OCI-LY1 (cell line): Measurements from ENCODE around the gene S100A2.

Experiments
- H2AFZ ChIP-seq: fragments of 200-600 bp; sonication (generic), shearing (Covaris generic); 2 replicates; pipeline ENCODE4 v1.6.0; 2014; ENCODE audit warnings: antibody characterized with exemption, mild to moderate bottlenecking, low read length
- H3F3A ChIP-seq: fragments of 200-600 bp; sonication (generic), shearing (Covaris generic); 2 replicates; pipeline ENCODE4 v1.6.0; 2014; ENCODE audit warnings: mild to moderate bottlenecking, antibody characterized with exemption, low read length, moderate library complexity; ENCODE audit not compliant: insufficient read depth
- H3K27ac ChIP-seq: fragments of 200-600 bp; sonication (generic); 2 replicates; pipeline ENCODE4 v1.5.1; 2014; ENCODE audit warnings: low read length, mixed run types, mild to moderate bottlenecking, low read depth; ENCODE audit not compliant: poor library complexity, severe bottlenecking
- H3K27me3 ChIP-seq: fragments of 200-600 bp; sonication (generic); 2 replicates; pipeline ENCODE4 v1.6.0; 2014; ENCODE audit warnings: antibody characterized with exemption, mild to moderate bottlenecking, low read length, moderate library complexity; ENCODE audit not compliant: insufficient read depth
- H3K36me3 ChIP-seq: fragments of 200-600 bp; sonication (generic); 2 replicates; pipeline ENCODE4 v1.6.1; 2014; ENCODE audit warnings: mild to moderate bottlenecking, antibody characterized with exemption, low read length, moderate library complexity, mixed read lengths; ENCODE audit not compliant: insufficient read depth
- H3K4me1 ChIP-seq: fragments of 200-600 bp; sonication (generic); 2 replicates; pipeline ENCODE4 v1.5.1; 2014; ENCODE audit warnings: mild to moderate bottlenecking, low read length, moderate library complexity; ENCODE audit not compliant: insufficient read depth, severe bottlenecking
- H3K4me2 ChIP-seq: fragments of 200-600 bp; sonication (generic), shearing (Covaris generic); 2 replicates; pipeline ENCODE4 v1.6.1; 2014; ENCODE audit warnings: low read length
- H3K4me3 ChIP-seq: fragments of 200-600 bp; sonication (generic); 2 replicates; pipeline ENCODE4 v1.5.1; 2014; ENCODE audit warnings: low read length, low read depth, mild to moderate bottlenecking, mixed read lengths; ENCODE audit not compliant: poor library complexity, severe bottlenecking
- H3K79me2 ChIP-seq: fragments of 200-600 bp; shearing (Covaris generic); 2 replicates; pipeline ENCODE4 v1.6.1; 2016; ENCODE audit warnings: mixed run types, low read length, mixed read lengths; ENCODE audit not compliant: insufficient read depth
- H3K9ac ChIP-seq: fragments of 200-600 bp; sonication (generic), shearing (Covaris generic); 2 replicates; pipeline ENCODE4 v1.6.1; 2014; ENCODE audit warnings: mild to moderate bottlenecking, low read length, mixed read lengths
- H3K9me2 ChIP-seq: fragments of 200-600 bp; sonication (generic), shearing (Covaris generic); 2 replicates; pipeline ENCODE4 v1.6.1; 2014; ENCODE audit warnings: low read depth, mild to moderate bottlenecking, low read length, mixed read lengths
- H3K9me3 ChIP-seq: fragments of 200-600 bp; shearing (Covaris generic); 2 replicates; pipeline ENCODE4 v1.6.1; 2014; ENCODE audit warnings: low read length, mixed read lengths
- H4K20me1 ChIP-seq: fragments of 200-600 bp; sonication (generic), shearing (Covaris generic); 2 replicates; pipeline ENCODE4 v1.6.0; 2016; ENCODE audit warnings: mild to moderate bottlenecking, low read length; ENCODE audit not compliant: insufficient read depth
- CTCF ChIP-seq: fragments of 200-600 bp; sonication (generic), shearing (Covaris generic); IDR thresholded peaks from 2 replicates; pipeline ENCODE4 v1.5.1; 2017; ENCODE audit warnings: mild to moderate bottlenecking, antibody characterized with exemption, low read length, moderate library complexity, mixed read lengths
- EZH2 ChIP-seq: fragments of 200-600 bp; sonication (generic), shearing (Covaris generic); IDR thresholded peaks from 2 replicates; pipeline ENCODE4 v1.8.0; 2017; ENCODE audit warnings: borderline replicate concordance, mixed run types, mild to moderate bottlenecking, antibody characterized with exemption, low read length, moderate library complexity, mixed read lengths

Gene S100A2

GRCh38 chr1:153532769-153533599 is 32.7 kb downstream of the S100A2 start:
- H3K36me3 ChIP-seq, result no peaks in the 10 kb centered on the region
- H3K9me3 ChIP-seq, result no peaks in the 10 kb centered on the region
- H3K27ac ChIP-seq, result no peak overlapping the region
- H3K4me2 ChIP-seq, result no peak overlapping the region
- H3K4me1 ChIP-seq, result peaks cover 7% of the 10 kb centered on the region
- no peaks in the 10 kb centered on the region for H3K79me2 ChIP-seq
- no peaks in the 10 kb centered on the region for H4K20me1 ChIP-seq
- H3K9me2 ChIP-seq, result no peaks in the 10 kb centered on the region
- H2AFZ ChIP-seq, result no peak overlapping the region
- no peak overlapping the region for H3K9ac ChIP-seq
- H3K27me3 ChIP-seq, result no peaks in the 10 kb centered on the region
- H3K4me3 ChIP-seq, result no peak overlapping the region
- no peaks in the 10 kb centered on the region for H3F3A ChIP-seq
- TF ChIP-seq CTCF, result peak; percentile 95
- TF ChIP-seq EZH2, result no peak

DNA sequence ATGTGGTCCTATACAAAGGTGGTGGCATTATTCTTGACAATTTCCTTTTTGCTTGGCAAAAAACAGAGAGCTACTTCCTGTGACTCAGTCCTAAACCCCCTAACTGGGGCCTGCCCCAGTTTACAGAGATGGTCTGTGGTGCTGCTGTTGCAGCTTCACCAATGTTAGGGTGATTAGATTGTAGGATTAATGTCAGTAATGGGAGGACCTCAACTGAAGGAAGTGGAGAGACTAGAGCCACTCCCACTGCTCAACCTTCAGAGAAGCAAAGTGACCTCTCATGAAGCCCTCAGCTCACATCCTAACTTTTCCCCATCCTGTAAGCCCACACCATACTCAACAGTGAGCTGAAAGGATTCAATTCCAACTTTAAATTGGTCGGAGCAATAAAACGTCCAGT is 33.5 kb downstream of the S100A2 start:
- Histone ChIP-seq H3K4me3 (no peak overlapping the region), H3K9ac (no peak overlapping the region)

GRCh38 chr1:153531638-153532037 is 34.0 kb downstream of the S100A2 start:
- no peaks in the 10 kb centered on the region for H3K9me3 ChIP-seq
- H3K4me2 ChIP-seq, result no peak overlapping the region
- no peaks in the 10 kb centered on the region for H3K9me2 ChIP-seq
- H3F3A ChIP-seq, result no peaks in the 10 kb centered on the region
- TF ChIP-seq EZH2, result no peak
- no peak for TF ChIP-seq CTCF
- no peak overlapping the region for H2AFZ ChIP-seq
- no peaks in the 10 kb centered on the region for H3K36me3 ChIP-seq
- no peak overlapping the region for H3K4me3 ChIP-seq
- peaks cover 7% of the 10 kb centered on the region for H3K4me1 ChIP-seq
- peaks cover 4% of the 10 kb centered on the region; the same call in 1 of the 2 replicates for H3K27me3 ChIP-seq
- no peak overlapping the region for H3K27ac ChIP-seq
- H3K79me2 ChIP-seq, result no peaks in the 10 kb centered on the region
- H4K20me1 ChIP-seq, result no peaks in the 10 kb centered on the region
- no peak overlapping the region for H3K9ac ChIP-seq

More for the DNA sequence above, 33.5 kb downstream of the S100A2 start:
- Histone ChIP-seq H4K20me1 (no peaks in the 10 kb centered on the region), H3K4me1 (peaks cover 7% of the 10 kb centered on the region), H3K27ac (no peak overlapping the region), H3K27me3 (peaks cover 2% of the 10 kb centered on the region; the same call in 1 of the 2 replicates), H3K79me2 (no peaks in the 10 kb centered on the region), H2AFZ (no peak overlapping the region), H3F3A (no peaks in the 10 kb centered on the region), H3K9me2 (no peaks in the 10 kb centered on the region), H3K4me2 (no peak overlapping the region), H3K9me3 (no peaks in the 10 kb centered on the region), H3K36me3 (no peaks in the 10 kb centered on the region)
- no peak for TF ChIP-seq EZH2

DNA sequence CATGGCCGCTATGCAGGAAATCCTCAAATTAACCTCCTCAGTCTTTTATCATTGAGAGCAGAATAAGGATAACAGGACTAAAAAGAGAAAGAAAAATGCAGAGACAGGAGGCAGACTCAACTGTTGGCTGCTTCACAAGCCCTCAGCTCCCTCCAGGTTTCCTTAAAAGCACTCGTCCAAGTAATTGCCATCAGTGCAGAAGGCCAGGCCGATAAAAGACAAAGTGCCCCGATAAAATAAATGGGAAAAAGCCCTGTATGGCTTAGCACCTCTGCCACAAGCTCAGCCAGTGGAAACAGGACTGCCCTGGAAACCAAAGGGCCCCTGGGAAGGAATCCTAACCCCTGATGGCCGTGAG is 38.0 kb downstream of the S100A2 start:
- no peak for TF ChIP-seq CTCF
- TF ChIP-seq EZH2, result no peak
- no peaks in the 10 kb centered on the region for H3K4me1 ChIP-seq
- H3F3A ChIP-seq, result no peaks in the 10 kb centered on the region
- H3K9me3 ChIP-seq, result no peaks in the 10 kb centered on the region
- H3K9ac ChIP-seq, result no peak overlapping the region
- no peak overlapping the region for H3K27ac ChIP-seq
- H3K4me2 ChIP-seq, result no peak overlapping the region
- peaks cover 4% of the 10 kb centered on the region for H3K27me3 ChIP-seq
- H2AFZ ChIP-seq, result no peak overlapping the region
- H3K9me2 ChIP-seq, result no peaks in the 10 kb centered on the region
- no peaks in the 10 kb centered on the region for H4K20me1 ChIP-seq
- no peaks in the 10 kb centered on the region for H3K36me3 ChIP-seq
- no peak overlapping the region for H3K4me3 ChIP-seq
- no peaks in the 10 kb centered on the region for H3K79me2 ChIP-seq
